Right lobe of liver (tissue), 6 donors: Measurements from ENCODE around the gene IRF9. TPM values are rescaled to one million over a fixed set of nuclear protein-coding genes. Genes with fewer than 3 reads are reported as not detected.

ENCODE experiments used
- ATAC-seq, 4 donors: fragments of 200-7000 bp; cut with Tn5 transposase; one replicate each; pipeline ENCODE4 v1.9.1; 2020; ENCODE audit warnings: mild to moderate bottlenecking in 4 of 4, moderate library complexity in 4 of 4
- DNase-seq, 3 donors: peaks; one replicate each; pipeline ENCODE4 v3.0.0-alpha.2; 2020
- H3K27ac ChIP-seq, 3 donors: fragments of 200-600 bp; one replicate each; pipeline ENCODE4 v1.8.0; 2022
- H3K27me3 ChIP-seq, 2 donors: fragments of 200-600 bp; one replicate each; pipeline ENCODE4 v1.8.0; 2022
- H3K36me3 ChIP-seq, 4 donors: fragments of 200-600 bp; sonication (generic) in 1 of 4; one replicate each; pipeline versions ENCODE4 v1.5.1 to v1.8.0; 2017 to 2022; ENCODE audit warnings: control low read depth in 1 of 4
- H3K4me1 ChIP-seq, 4 donors: fragments of 200-600 bp; sonication (generic) in 1 of 4; one replicate each; pipeline versions ENCODE4 v1.5.1 to v1.8.0; 2017 to 2022; ENCODE audit warnings: control low read depth in 1 of 4
- H3K4me3 ChIP-seq, 3 donors: fragments of 200-600 bp; one replicate each; pipeline ENCODE4 v1.8.0; 2022
- H3K9me3 ChIP-seq, 4 donors: fragments of 200-600 bp; sonication (generic) in 1 of 4; one replicate each; pipeline versions ENCODE4 v1.5.1 to v1.8.0; 2017 to 2022; ENCODE audit warnings: control low read depth in 1 of 4
- CTCF ChIP-seq, 4 donors: fragments of 200-600 bp in 3 of 4; fragments of 450-650 bp in 1 of 4; IDR thresholded peaks; one replicate each; pipeline versions ENCODE4 v1.5.1 to v1.8.0; 2016 to 2022; ENCODE audit warnings: antibody characterized with exemption in 4 of 4, mild to moderate bottlenecking in 2 of 4
- POLR2A ChIP-seq: fragments of 450-650 bp; IDR thresholded peaks from one replicate; pipeline ENCODE4 v1.6.1; 2017; ENCODE audit warnings: antibody characterized with exemption, mild to moderate bottlenecking
- WGBS: methylation state at CpG from one replicate; pipeline ENCODE4 v1.1.6; 2018; ENCODE audit warnings: low coverage, low lambda C conversion rate; ENCODE audit not compliant: insufficient coverage; ENCODE audit errors: missing lambda C conversion rate; 5-methylcytosine and 5-hydroxymethylcytosine counted together
- intact Hi-C, 2 donors: fragments of 100-400 bp; cut with DNase I; formaldehyde crosslinking; loops; one replicate each; pipeline versions ENCODE4 v1.11.2 to v1.14.1; 2022
- total RNA-seq, 6 experiments: library from RNA; depleted of rRNA in 2 of 6; stranded (reverse); fragments of >200 nt in 2 of 6; fragmentation: NEBNext Ultra II Directional in 3 of 6; extraction: Animal tissue kit (Norgen Biotek cat#: 25700) in 3 of 6; gene quantifications; one replicate each; pipeline versions ENCODE4 v1.1.0 to v1.2.4, GENCODE V29; 2016 to 2023
- donor health status: DM: no; HTN: yes; CAD: no.
- donor health status: DM: no; HTN: no; CAD: no.
- donor health status: DM: no; HTN: no; CAD: no.
- donor health status: DM: no; HTN: yes; CAD: no.
- donor health status: DM: no; HTN: yes; CAD: no.

Gene IRF9
- total RNA-seq, 6 experiments from 2014 or later: 17.4 to 66.6 (median 37.2) TPM

GRCh38 chr14:24132976-24133375, 28.1 kb upstream of the IRF9 start:
- 83% methylated on average over 2 of the region's 2 CpGs for WGBS

GRCh38 chr14:24133735-24134134, 27.3 kb upstream of the IRF9 start:
- H3K36me3 ChIP-seq: peaks cover 0 to 10% (median 2%) of the 10 kb centered on the region in 4 donors
- WGBS: 92% methylated on average over 1 of the region's 1 CpG
- intact Hi-C loops: no loop called here
- no peaks in the 10 kb centered on the region for H3K9me3 ChIP-seq
- no peak overlapping the region for H3K27ac ChIP-seq
- no peak overlapping the region for H3K4me3 ChIP-seq
- no peaks in the 10 kb centered on the region for H3K27me3 ChIP-seq
- DNase-seq: no peak
- ATAC-seq: no peak
- H3K4me1 ChIP-seq: peaks cover 0 to 49% (median 15%) of the 10 kb centered on the region in 4 donors
- TF ChIP-seq POLR2A: no peak
- TF ChIP-seq CTCF (IDR thresholded peaks at IDR 0.05): no peak

More at GRCh38 chr14:24132976-24133375, 28.1 kb upstream of the IRF9 start:
- H3K4me3 ChIP-seq: no peak overlapping the region
- ATAC-seq: no peak
- no peak for DNase-seq
- H3K4me1 ChIP-seq: peaks cover 0 to 48% (median 15%) of the 10 kb centered on the region in 4 donors
- no peaks in the 10 kb centered on the region for H3K9me3 ChIP-seq
- TF ChIP-seq CTCF (IDR thresholded peaks at IDR 0.05) (no peak), POLR2A (no peak)
- H3K27ac ChIP-seq: no peak overlapping the region
- H3K36me3 ChIP-seq: peaks cover 0 to 3% (median 0%) of the 10 kb centered on the region in 4 donors
- intact Hi-C loops: no loop called here
- no peaks in the 10 kb centered on the region for H3K27me3 ChIP-seq

GRCh38 chr14:24135584-24135833, 25.6 kb upstream of the IRF9 start:
- no peak for TF ChIP-seq CTCF (IDR thresholded peaks at IDR 0.05)
- TF ChIP-seq POLR2A: no peak
- H3K27ac ChIP-seq: peak overlapping the region in 2 of 3 donors; percentile 62 to 94
- no peaks in the 10 kb centered on the region for H3K9me3 ChIP-seq
- ATAC-seq: no peak
- no peaks in the 10 kb centered on the region for H3K27me3 ChIP-seq
- peak overlapping the region; percentile 95 to 99 (median 98) for H3K4me3 ChIP-seq
- H3K36me3 ChIP-seq: peaks cover 0 to 21% (median 4%) of the 10 kb centered on the region in 4 donors
- DNase-seq: no peak
- intact Hi-C loops: no loop called here
- H3K4me1 ChIP-seq: peaks cover 0 to 57% (median 17%) of the 10 kb centered on the region in 4 donors
- 2% methylated on average over 5 of the region's 9 CpGs for WGBS

GRCh38 chr14:24135834-24136683, 25.0 kb upstream of the IRF9 start, which contains the start of gene PSME1:
Gene PSME1 (plus strand): TSS chr14:24136194. CDS start chr14:24136263, 69 bp downstream.
- intact Hi-C loops: no loop called here
- TF ChIP-seq CTCF (IDR thresholded peaks at IDR 0.05) (peak in 1 of 4 donors; percentile 12), POLR2A (peak; percentile 34)
- peak; percentile 97 to 98 (median 98) for DNase-seq
- H3K36me3 ChIP-seq: peaks cover 0 to 21% (median 4%) of the 10 kb centered on the region in 4 donors
- H3K27me3 ChIP-seq: no peaks in the 10 kb centered on the region
- H3K9me3 ChIP-seq: no peaks in the 10 kb centered on the region
- H3K27ac ChIP-seq: peak within 1 kb of the TSS; percentile 87 to 98 (median 94)
- ATAC-seq: peak; percentile 90 to 97 (median 94)
- H3K4me3 ChIP-seq: peak within 1 kb of the TSS; percentile 95 to 99 (median 98)
- peaks cover 0 to 52% (median 13%) of the 10 kb centered on the region in 4 donors for H3K4me1 ChIP-seq
- 0% methylated on average over 11 of the region's 75 CpGs for WGBS
